ENCODE results near the gene FDX2. TPM values are rescaled to one million over a fixed set of nuclear protein-coding genes. Genes with fewer than 3 reads are reported as not detected.
"Not testable (repeated sequence)": the region's sequence is repeated elsewhere in the genome, so short reads cannot be mapped to it uniquely, and the experiment has no call there.

FDX2 gene
- total and polyA plus RNA-seq, 2 of the 4 experiments (the other 2 are of a cell fraction): 39.8 to 72.0 TPM

DNA sequence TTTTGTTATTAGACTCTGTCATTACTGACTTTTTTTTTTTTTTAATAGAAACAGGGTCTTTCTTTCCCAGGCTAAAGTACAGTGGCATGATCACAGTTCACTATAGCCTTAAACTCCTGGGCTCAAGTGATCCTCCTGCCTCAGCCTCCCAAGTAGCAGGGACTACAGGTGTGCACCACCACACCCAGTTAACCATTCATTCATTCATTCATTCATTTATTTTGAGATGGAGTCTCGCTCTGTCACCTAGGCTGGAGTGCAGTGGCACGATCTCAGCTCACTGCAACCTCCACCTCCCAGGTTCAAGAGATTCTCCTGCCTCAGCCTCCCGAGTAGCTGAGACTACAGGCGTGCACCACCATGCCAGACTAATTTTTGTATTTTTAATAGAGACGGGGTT, 33.8 kb downstream of the FDX2 start:
- H3K36me3 ChIP-seq (ENCODE audit: control insufficient read depth, insufficient read depth, low read length); H4K91ac ChIP-seq (ENCODE audit: insufficient read depth, low read depth, low read length); H2BK20ac ChIP-seq (ENCODE audit: low read depth, low read length); H2BK120ac ChIP-seq (ENCODE audit: low read depth, low read length); in situ Hi-C loops (cut with MboI; ENCODE audit: low sequenced_read_pairs); H3K4me3 ChIP-seq (ENCODE audit: insufficient read depth, low read depth, low read length); H2AK5ac ChIP-seq (ENCODE audit: low read depth, low read length); H3K4ac ChIP-seq (ENCODE audit: low read depth, low read length); CTCF ChIA-PET; H3K56ac ChIP-seq (ENCODE audit: extremely low read depth, insufficient read depth, low read length); H3K9me1 ChIP-seq (ENCODE audit: insufficient read depth, low read length); dilution Hi-C loops (cut with HindIII; ENCODE audit: low sequenced_read_pairs, unreplicated experiment); H3K27ac ChIP-seq (ENCODE audit: insufficient read depth, low read length); H2AFZ ChIP-seq (replicated peaks; ENCODE audit: low read length, poor library complexity); H3K9me3 ChIP-seq (ENCODE audit: control insufficient read depth, insufficient read depth, low read length); H3K9ac ChIP-seq (ENCODE audit: low read depth, low read length); H2AK9ac ChIP-seq (replicated peaks; ENCODE audit: low read depth, low read length, poor library complexity); H3K79me1 ChIP-seq (ENCODE audit: low read depth in 1 of 2, low read length in 2 of 2); H3K14ac ChIP-seq (replicated peaks; ENCODE audit: low read depth, low read length); H3K4me2 ChIP-seq (ENCODE audit: low read depth, low read length); H3K23ac ChIP-seq (ENCODE audit: low read depth, low read length); H4K5ac ChIP-seq (ENCODE audit: low read depth, low read length); H2BK5ac ChIP-seq (ENCODE audit: low read depth, low read length, poor library complexity, severe bottlenecking); POLR2A ChIA-PET (ENCODE audit: unreplicated experiment); DNase-seq; H3K18ac ChIP-seq (ENCODE audit: low read depth, low read length); H3K27me3 ChIP-seq (ENCODE audit: control insufficient read depth, insufficient read depth, low read length); H4K20me1 ChIP-seq (ENCODE audit: insufficient read depth, low read length); ATAC-seq (ENCODE audit: low read depth); H3K4me1 ChIP-seq (ENCODE audit: control insufficient read depth, insufficient read depth, low read length); intact Hi-C loops (cut with micrococcal nuclease); H2BK15ac ChIP-seq (ENCODE audit: low read depth, low read length); BruUV-seq (replicated peaks); H4K8ac ChIP-seq (ENCODE audit: low read depth in 2 of 2, low read length in 2 of 2): not testable (repeated sequence)
- 100% methylated on average over 1 of the region's 5 CpGs; no CpG with 5 or more reads in 1 of the 2 experiments for WGBS, 2 experiments (ENCODE audit: extremely low coverage in 2 of 2, insufficient read length in 1 of 2)
